Measurements from ENCODE around the gene POU2AF2. TPM values are rescaled to one million over a fixed set of nuclear protein-coding genes. Genes with fewer than 3 reads are reported as not detected.

Gene POU2AF2
- under 1 TPM in 3 of 4 donors, not detected in 1; 0.36 to 0.86 (median 0.51) TPM for total RNA-seq

GRCh38 chr11:111245425-111245824 is at the start of gene POU2AF2:
Gene POU2AF2, plus strand, starts transcription at chr11:111245725. Its CDS starts 129 bp downstream, at chr11:111245854.
- Histone ChIP-seq H3K27ac (no peak within 1 kb of the TSS), H3K36me3 (no peaks in the 10 kb centered on the region), H3K27me3 (peaks cover 0 to 3% (median 0%) of the 10 kb centered on the region in 3 donors), H3K9me3 (no peaks in the 10 kb centered on the region), H3K4me3 (no peak within 1 kb of the TSS), H3K4me1 (no peaks in the 10 kb centered on the region)
- ATAC-seq (no peak), DNase-seq (no peak)
- intact Hi-C loops (cut with DNase I; ENCODE audit: low total_unique reads), result no loop called here
- TF ChIP-seq CTCF (IDR thresholded peaks at IDR 0.05 in 4 of 5, conservative IDR thresholded peaks at IDR 0.05 in 1 of 5), result no peak
- no peak for TF ChIP-seq POLR2A (IDR thresholded peaks at IDR 0.05)
- in situ Hi-C loops (cut with MboI; ENCODE audit: low sequenced_read_pairs in 4 of 4), result loop anchor here in 2 of 4 donors (25.0 kb wide), 3 partner anchors 783 to 1058 kb away; no protein-coding TSS in a partner anchor

DNA sequence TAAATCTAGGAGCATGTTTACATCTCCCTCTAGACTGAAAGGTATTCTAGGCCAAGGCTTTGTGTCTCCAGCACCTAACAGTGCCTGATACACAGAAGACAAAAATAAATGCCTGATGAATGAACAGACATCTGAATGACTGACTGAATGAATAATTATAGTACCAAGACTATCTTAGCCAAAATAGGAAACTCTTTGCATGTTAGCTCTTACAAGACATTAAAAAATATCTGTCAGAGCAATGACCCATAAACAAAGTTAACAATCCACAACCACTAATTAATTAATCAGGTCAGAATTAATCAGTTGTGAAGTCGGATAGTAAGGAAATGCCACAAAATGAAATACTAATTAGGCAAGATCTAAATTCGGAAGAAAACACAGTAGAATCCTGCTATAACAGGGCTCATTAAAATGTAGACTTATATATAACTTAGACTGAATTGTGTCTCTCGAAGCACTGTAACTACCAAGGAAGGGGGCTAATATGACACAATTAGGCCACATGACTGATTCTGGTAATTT is 45.5 kb upstream of the POU2AF2 start:
- Histone ChIP-seq H3K27me3 (no peaks in the 10 kb centered on the region), H3K9me3 (no peaks in the 10 kb centered on the region), H3K27ac (no peak overlapping the region), H3K36me3 (no peaks in the 10 kb centered on the region), H3K4me1 (no peaks in the 10 kb centered on the region), H3K4me3 (no peak overlapping the region)
- ATAC-seq (no peak), DNase-seq (no peak)
- in situ Hi-C loops (cut with MboI; ENCODE audit: low sequenced_read_pairs in 4 of 4), result no loop called here
- TF ChIP-seq POLR2A (IDR thresholded peaks at IDR 0.05), result no peak
- no peak for TF ChIP-seq CTCF (IDR thresholded peaks at IDR 0.05 in 4 of 5, conservative IDR thresholded peaks at IDR 0.05 in 1 of 5)
- intact Hi-C loops (cut with DNase I; ENCODE audit: low total_unique reads), result no loop called here

GRCh38 chr11:111204211-111204610 is 41.3 kb upstream of the POU2AF2 start:
- ATAC-seq (no peak), DNase-seq (no peak)
- TF ChIP-seq POLR2A (IDR thresholded peaks at IDR 0.05), result no peak
- TF ChIP-seq CTCF (IDR thresholded peaks at IDR 0.05 in 4 of 5, conservative IDR thresholded peaks at IDR 0.05 in 1 of 5), result no peak
- no peaks in the 10 kb centered on the region for H3K36me3 ChIP-seq
- H3K4me3 ChIP-seq, result no peak overlapping the region
- intact Hi-C loops (cut with DNase I; ENCODE audit: low total_unique reads), result no loop called here
- in situ Hi-C loops (cut with MboI; ENCODE audit: low sequenced_read_pairs in 4 of 4), result no loop called here
- H3K27me3 ChIP-seq, result no peaks in the 10 kb centered on the region
- no peaks in the 10 kb centered on the region for H3K9me3 ChIP-seq
- H3K4me1 ChIP-seq, result no peaks in the 10 kb centered on the region
- no peak overlapping the region for H3K27ac ChIP-seq

- Histone ChIP-seq H3K27me3 (no peaks in the 10 kb centered on the region), H3K36me3 (no peaks in the 10 kb centered on the region), H3K9me3 (no peaks in the 10 kb centered on the region), H3K27ac (no peak overlapping the region), H3K4me1 (no peaks in the 10 kb centered on the region), H3K4me3 (no peak overlapping the region)
- intact Hi-C loops (cut with DNase I; ENCODE audit: low total_unique reads) (no loop called here), in situ Hi-C loops (cut with MboI; ENCODE audit: low sequenced_read_pairs in 4 of 4) (no loop called here)
- ATAC-seq (no peak), DNase-seq (no peak)
- no peak for TF ChIP-seq POLR2A (IDR thresholded peaks at IDR 0.05)
- no peak for TF ChIP-seq CTCF (IDR thresholded peaks at IDR 0.05 in 4 of 5, conservative IDR thresholded peaks at IDR 0.05 in 1 of 5)
Measured at GRCh38 chr11:111205632-111206385, 39.7 kb upstream of the POU2AF2 start.

Measured in gastrocnemius medialis (tissue), 4 donors.